K562 (cell line): ENCODE results near the gene GCKR. TPM values are rescaled to one million over a fixed set of nuclear protein-coding genes. Genes with fewer than 3 reads are reported as not detected.

Source experiments
- ATAC-seq: fragments of 200-7000 bp; cut with Tn5 transposase; 3 replicates; pipeline ENCODE4 v1.9.1; 2020; ENCODE audit warnings: moderate library complexity
- BruUV-seq: library from RNA; stranded (reverse); fragments of 400-500 nt; replicated peaks from 2 replicates; lab custom pipeline; 2021; lab: Mats Ljungman, UMichigan
- CTCF ChIA-PET: fragments of 300-600 bp; formaldehyde crosslinking; extraction: SDS; loops from one replicate; lab custom pipeline; 2021; ENCODE audit warnings: low intra/inter-chr PET ratio; lab: Yijun Ruan, JAX
- POLR2A ChIA-PET: fragments of 300-600, 350-650 bp; sonication (Branson Sonifier 250); formaldehyde crosslinking; extraction: SDS; loops from one replicate; lab custom pipeline; 2021; ENCODE audit warnings: antibody characterized with exemption, inconsistent platforms; lab: Yijun Ruan, JAX
- DNase-seq, 4 experiments: peaks; one replicate each; pipeline versions ENCODE4 v3.0.0 to v3.0.0-alpha.2; 2011 to 2018; ENCODE audit warnings: low spot score in 3 of 4, mixed read lengths in 3 of 4; ENCODE audit errors: extremely low read depth in 1 of 4
- FAIRE-seq: peaks from 2 replicates; lab custom pipeline; 2011; peaks lifted over from hg19 to GRCh38; lab: Jason Lieb, UNC
- H2AFZ ChIP-seq: 2 replicates; pipeline ENCODE4 v1.6.0; 2011; ENCODE audit warnings: low read depth, low read length, control low read depth, inconsistent platforms
- H3K27ac ChIP-seq: fragments of 200-600 bp; 3 replicates; pipeline ENCODE4 v1.8.0; 2011; ENCODE audit warnings: low read depth, mild to moderate bottlenecking, control low read depth, inconsistent platforms, low read length, moderate library complexity, mixed read lengths; ENCODE audit errors: extremely low read depth
- H3K27me3 ChIP-seq, 2 experiments: fragments of 300-600 bp in 1 of 2; 2 replicates in 1 of 2; 3 replicates in 1 of 2; pipeline versions ENCODE4 v1.6.0 to v1.8.0; 2011; ENCODE audit warnings: inconsistent platforms in 2 of 2, low read length in 2 of 2, mild to moderate bottlenecking in 1 of 2, mixed read lengths in 1 of 2, moderate library complexity in 1 of 2; ENCODE audit not compliant: control insufficient read depth in 2 of 2, insufficient read depth in 2 of 2
- H3K36me3 ChIP-seq: fragments of 300-600 bp; 3 replicates; pipeline ENCODE4 v1.8.0; 2011; ENCODE audit warnings: mild to moderate bottlenecking, low read length, inconsistent platforms; ENCODE audit not compliant: control insufficient read depth, insufficient read depth
- H3K4me1 ChIP-seq, 2 experiments: fragments of 200-600 bp in 1 of 2; replicated peaks in 1 of 2; 2 replicates in 1 of 2; 3 replicates in 1 of 2; pipeline versions ENCODE4 v1.5.1 to v1.8.0; 2011; ENCODE audit warnings: inconsistent platforms in 2 of 2, low read length in 2 of 2, mild to moderate bottlenecking in 1 of 2, mixed read lengths in 1 of 2, moderate library complexity in 1 of 2; ENCODE audit not compliant: control insufficient read depth in 2 of 2, insufficient read depth in 2 of 2
- H3K4me2 ChIP-seq: 2 replicates; pipeline ENCODE4 v1.6.1; 2011; ENCODE audit warnings: low read length, control low read depth, inconsistent platforms, mixed read lengths; ENCODE audit not compliant: insufficient read depth
- H3K4me3 ChIP-seq: fragments of 200-600 bp; sonication (generic), shearing (Covaris generic); 2 replicates; pipeline ENCODE4 v1.5.1; 2016; ENCODE audit warnings: control low read depth, inconsistent platforms
- H3K79me2 ChIP-seq: fragments of 200-600 bp; 3 replicates; pipeline ENCODE4 v1.8.0; 2011; ENCODE audit warnings: low read length, inconsistent platforms; ENCODE audit not compliant: control insufficient read depth, insufficient read depth
- H3K9ac ChIP-seq, 2 experiments: 2 replicates each; pipeline versions ENCODE4 v1.6.0 to v1.6.1; 2011; ENCODE audit warnings: low read depth in 2 of 2, low read length in 2 of 2, control low read depth in 1 of 2, inconsistent platforms in 1 of 2, mild to moderate bottlenecking in 1 of 2, mixed read lengths in 1 of 2; ENCODE audit not compliant: insufficient read depth in 1 of 2
- H3K9me1 ChIP-seq: one replicate; pipeline ENCODE4 v1.6.0; 2011; ENCODE audit warnings: inconsistent platforms, mild to moderate bottlenecking, low read length, moderate library complexity; ENCODE audit not compliant: control insufficient read depth, insufficient read depth
- H3K9me3 ChIP-seq: replicated peaks from 2 replicates; pipeline ENCODE4 v1.5.1; 2011; ENCODE audit warnings: low read depth, low read length, inconsistent platforms; ENCODE audit not compliant: control insufficient read depth, insufficient read depth
- H4K20me1 ChIP-seq: replicated peaks from 2 replicates; pipeline ENCODE4 v1.6.1; 2011; ENCODE audit warnings: low read length, inconsistent platforms, mixed read lengths; ENCODE audit not compliant: control insufficient read depth, insufficient read depth
- ADNP ChIP-seq: fragments of 200-800 bp; sonication (Bioruptor generic); IDR thresholded peaks from 2 replicates; pipeline ENCODE4 v1.6.1; 2016; ENCODE audit warnings: missing genetic modification characterization, missing compliant biosample characterization
- GATAD2A ChIP-seq: fragments of 450-650 bp; IDR thresholded peaks from 2 replicates; pipeline ENCODE4 v1.6.1; 2017
- KDM1A ChIP-seq, 2 experiments: fragments of 450-650 bp; IDR thresholded peaks; 2 replicates each; pipeline ENCODE4 v1.6.1; 2016; ENCODE audit warnings: mild to moderate bottlenecking in 2 of 2
- MEIS2 ChIP-seq: fragments of 450-650 bp; IDR thresholded peaks from 2 replicates; pipeline ENCODE4 v1.6.1; 2014; ENCODE audit warnings: mild to moderate bottlenecking; ENCODE audit not compliant: partially characterized antibody
- NEUROD1 ChIP-seq: fragments of 150-350 bp; IDR thresholded peaks from 2 replicates; pipeline ENCODE4 v1.6.1; 2014; ENCODE audit warnings: borderline replicate concordance, low read length, low read depth; ENCODE audit not compliant: partially characterized antibody
- NR2C2 ChIP-seq, 2 experiments: fragments of 200-800 bp in 1 of 2; sonication (Bioruptor generic) in 1 of 2; sonication (generic) in 1 of 2; formaldehyde crosslinking in 1 of 2; IDR thresholded peaks; 2 replicates each; pipeline versions ENCODE4 v1.6.1 to v1.8.0; 2016 to 2022; ENCODE audit warnings: mild to moderate bottlenecking in 1 of 2, missing compliant biosample characterization in 1 of 2, missing genetic modification characterization in 1 of 2, missing genetic modification reagents in 1 of 2
- RBM25 ChIP-seq: fragments of 200-400 bp; formaldehyde crosslinking; IDR thresholded peaks from 2 replicates; pipeline ENCODE4 v1.6.1; 2018; ENCODE audit warnings: low read length, low read depth, moderate library complexity; ENCODE audit not compliant: severe bottlenecking
- RCOR1 ChIP-seq, 2 experiments: IDR thresholded peaks; 2 replicates each; pipeline ENCODE4 v1.6.1; 2012; ENCODE audit warnings: low read depth in 2 of 2, low read length in 2 of 2, borderline replicate concordance in 1 of 2, improper control_type of control experiment in 1 of 2
- SIX5 ChIP-seq, 2 experiments: IDR thresholded peaks; 2 replicates each; pipeline ENCODE4 v1.6.1; 2011; ENCODE audit warnings: low read length in 2 of 2, borderline replicate concordance in 1 of 2, low read depth in 1 of 2, mild to moderate bottlenecking in 1 of 2, moderate library complexity in 1 of 2; ENCODE audit not compliant: insufficient read depth in 1 of 2
- TEAD4 ChIP-seq, 2 experiments: sonication (generic) in 1 of 2; formaldehyde crosslinking in 1 of 2; IDR thresholded peaks; 2 replicates each; pipeline versions ENCODE4 v1.6.1 to v1.8.0; 2012 to 2022; ENCODE audit warnings: borderline replicate concordance in 1 of 2, inconsistent platforms in 1 of 2, low read length in 1 of 2, mild to moderate bottlenecking in 1 of 2, missing genetic modification reagents in 1 of 2
- ZEB2 ChIP-seq: fragments of 450-650 bp; IDR thresholded peaks from 2 replicates; pipeline ENCODE4 v1.6.1; 2016
- ZNF695 ChIP-seq: fragments of 450-650 bp; formaldehyde crosslinking; IDR thresholded peaks from 2 replicates; pipeline ENCODE4 v1.4.0; 2020; ENCODE audit warnings: mild to moderate bottlenecking, moderate library complexity
- WGBS: fragments of 100-300 bp; shearing (Covaris generic); methylation state at CpG from one replicate; pipeline ENCODE4 v1.1.6; 2016; ENCODE audit warnings: low coverage, mixed read lengths; ENCODE audit not compliant: insufficient coverage; ENCODE audit errors: missing lambda C conversion rate; 5-methylcytosine and 5-hydroxymethylcytosine counted together
- in situ Hi-C: fragments of 300-500 bp; cut with MboI; formaldehyde crosslinking; loops from 4 replicates; pipeline ENCODE4 v1.15.0; 2018; ENCODE audit warnings: inconsistent platforms, mixed read lengths
- intact Hi-C: fragments of 100-400 bp; cut with micrococcal nuclease; formaldehyde crosslinking; loops from 2 replicates; pipeline ENCODE4 v1.14.2; 2022
- polyA plus RNA-seq, 8 experiments: library from polyadenylated mRNA; depleted of rRNA in 4 of 8; stranded (reverse) in 5 of 8; unstranded in 3 of 8; fragments of >200 nt; fragmentation: Nextera tagmentation in 2 of 8; fragmentation: Illumina TruSeq in 1 of 8; extraction: Ambion mirVana in 2 of 8; extraction: Trizol in 1 of 8; gene quantifications; 2 replicates each; pipeline versions ENCODE4 v1.2.1 to v1.2.3, GENCODE V29; 2011 to 2014; ENCODE audit warnings: inconsistent platforms in 1 of 8, missing spikeins in 1 of 8
- total RNA-seq, 7 experiments: library from RNA; depleted of rRNA in 6 of 7; stranded (reverse); fragments of >200 nt in 6 of 7; fragmentation: Illumina TruSeq in 2 of 7; extraction: Trizol in 2 of 7; gene quantifications; 2 replicates each; pipeline versions ENCODE4 v1.2.1 to v1.2.3, GENCODE V29; 2011 to 2021; ENCODE audit warnings: low replicate concordance in 1 of 7
- TF ChIP-seq, protein P1 (sequence below): IDR thresholded peaks from 2 replicates; pipeline ENCODE4 v1.6.1; 2012; ENCODE audit warnings: low read depth, low read length, improper control_type of control experiment, borderline replicate concordance
- TF ChIP-seq, protein P2 (sequence below): sonication (generic); formaldehyde crosslinking; IDR thresholded peaks from 2 replicates; pipeline ENCODE4 v1.8.0; 2022; ENCODE audit warnings: mild to moderate bottlenecking, missing genetic modification reagents, borderline replicate concordance
- TF ChIP-seq, protein P3 (sequence below): sonication (generic); formaldehyde crosslinking; IDR thresholded peaks from 2 replicates; pipeline ENCODE4 v1.8.1; 2022; ENCODE audit warnings: missing genetic modification reagents

The GCKR gene
- total and polyA plus RNA-seq, 9 of the 15 experiments (the other 6 are each of a cell fraction or from before 2014, with no cell fraction given): 0.28 to 0.79 (median 0.50) TPM; not detected in 1

DNA sequence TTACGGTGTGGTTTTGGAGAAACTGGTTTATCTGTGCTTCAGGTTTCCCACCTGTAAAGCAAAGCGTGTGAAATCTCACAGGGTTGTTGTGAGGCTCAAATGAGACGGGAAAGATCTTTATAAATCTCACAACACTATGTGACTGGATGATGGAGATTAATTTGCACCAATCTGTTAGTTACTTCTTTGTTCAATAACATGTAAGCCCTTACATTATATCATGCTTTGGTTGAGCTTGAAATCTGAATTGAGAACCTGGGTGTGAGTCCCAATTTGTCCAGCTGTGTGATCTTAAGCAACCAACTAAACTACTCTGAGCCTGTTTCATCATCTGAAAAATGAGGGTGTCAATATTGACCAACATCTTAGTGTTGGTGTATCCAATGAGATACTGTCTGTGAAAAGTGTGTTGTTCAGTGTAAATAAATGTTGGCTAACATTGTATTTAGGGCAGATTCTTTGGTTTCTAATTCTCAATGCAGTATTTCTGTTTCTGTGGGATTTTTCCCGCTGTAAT, 741 bp upstream of the GCKR start:
- no TSS peak for BruUV-seq
- CTCF ChIA-PET: no interaction called here
- intact Hi-C loops: no loop called here
- in situ Hi-C loops: no loop called here
- H2AFZ ChIP-seq: peak overlapping the region; percentile 77
- H3K4me3 ChIP-seq: no peak overlapping the region
- POLR2A ChIA-PET: interaction anchor here (1.1 kb wide), 1 partner anchor 10 kb away, joined by 3 read pairs; no protein-coding TSS in a partner anchor
- H3K9ac ChIP-seq: peak overlapping the region in 1 of 2 experiments; percentile 2; a peak in 2 of 4 replicates
- no peaks in the 10 kb centered on the region for H3K9me3 ChIP-seq
- no peak for ATAC-seq
- WGBS: 38% methylated on average over 4 of the region's 4 CpGs
- H3K27ac ChIP-seq: no peak overlapping the region
- H3K4me2 ChIP-seq: no peak overlapping the region
- peaks cover 14 to 22% of the 10 kb centered on the region in 2 experiments; a peak in 4 of 5 replicates for H3K4me1 ChIP-seq
- no peaks in the 10 kb centered on the region for H3K36me3 ChIP-seq
- H3K9me1 ChIP-seq: no peaks in the 10 kb centered on the region
- no peak for FAIRE-seq
- no peaks in the 10 kb centered on the region for H4K20me1 ChIP-seq
- no peaks in the 10 kb centered on the region for H3K79me2 ChIP-seq
- DNase-seq: no peak
- no peaks in the 10 kb centered on the region; a peak in 1 of 5 replicates for H3K27me3 ChIP-seq
- TF ChIP-seq ZNF695 (CRISPR knock-in tag) (no peak), RBM25 (peak; percentile 97), NR2C2 (CRISPR knock-in tag; IDR thresholded peaks at IDR 0.05) (no peak), NR2C2 (tag; IDR thresholded peaks at IDR 0.05) (no peak), KDM1A (IDR thresholded peaks at IDR 0.05) (peak; percentile 76 to 80; a peak in 3 of 4 replicates), TEAD4 (IDR thresholded peaks at IDR 0.05; ENCODE audit: low read length) (no peak), TEAD4 (CRISPR knock-in tag; IDR thresholded peaks at IDR 0.05; ENCODE audit: borderline replicate concordance) (no peak), ADNP (tag) (peak; percentile 83), NEUROD1 (no peak), GATAD2A (no peak), ZEB2 (no peak), SIX5 (IDR thresholded peaks at IDR 0.05; ENCODE audit: borderline replicate concordance in 1 of 2, insufficient read depth in 1 of 2, low read depth in 1 of 2, low read length in 2 of 2) (no peak), MEIS2 (peak; percentile 20), RCOR1 (IDR thresholded peaks at IDR 0.05; ENCODE audit: borderline replicate concordance in 1 of 2, low read depth in 2 of 2, low read length in 2 of 2) (peak in 1 of 2 experiments; percentile 55; a peak in 2 of 4 replicates)
- TF ChIP-seq, protein P1, sequence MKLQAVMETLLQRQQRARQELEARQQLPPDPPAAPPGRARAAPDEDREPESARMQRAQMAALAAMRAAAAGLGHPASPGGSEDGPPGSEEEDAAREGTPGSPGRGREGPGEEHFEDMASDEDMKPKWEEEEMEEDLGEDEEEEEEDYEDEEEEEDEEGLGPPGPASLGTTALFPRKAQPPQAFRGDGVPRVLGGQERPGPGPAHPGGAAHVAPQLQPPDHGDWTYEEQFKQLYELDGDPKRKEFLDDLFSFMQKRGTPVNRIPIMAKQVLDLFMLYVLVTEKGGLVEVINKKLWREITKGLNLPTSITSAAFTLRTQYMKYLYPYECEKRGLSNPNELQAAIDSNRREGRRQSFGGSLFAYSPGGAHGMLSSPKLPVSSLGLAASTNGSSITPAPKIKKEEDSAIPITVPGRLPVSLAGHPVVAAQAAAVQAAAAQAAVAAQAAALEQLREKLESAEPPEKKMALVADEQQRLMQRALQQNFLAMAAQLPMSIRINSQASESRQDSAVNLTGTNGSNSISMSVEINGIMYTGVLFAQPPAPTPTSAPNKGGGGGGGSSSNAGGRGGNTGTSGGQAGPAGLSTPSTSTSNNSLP: no peak
- TF ChIP-seq, protein P2, sequence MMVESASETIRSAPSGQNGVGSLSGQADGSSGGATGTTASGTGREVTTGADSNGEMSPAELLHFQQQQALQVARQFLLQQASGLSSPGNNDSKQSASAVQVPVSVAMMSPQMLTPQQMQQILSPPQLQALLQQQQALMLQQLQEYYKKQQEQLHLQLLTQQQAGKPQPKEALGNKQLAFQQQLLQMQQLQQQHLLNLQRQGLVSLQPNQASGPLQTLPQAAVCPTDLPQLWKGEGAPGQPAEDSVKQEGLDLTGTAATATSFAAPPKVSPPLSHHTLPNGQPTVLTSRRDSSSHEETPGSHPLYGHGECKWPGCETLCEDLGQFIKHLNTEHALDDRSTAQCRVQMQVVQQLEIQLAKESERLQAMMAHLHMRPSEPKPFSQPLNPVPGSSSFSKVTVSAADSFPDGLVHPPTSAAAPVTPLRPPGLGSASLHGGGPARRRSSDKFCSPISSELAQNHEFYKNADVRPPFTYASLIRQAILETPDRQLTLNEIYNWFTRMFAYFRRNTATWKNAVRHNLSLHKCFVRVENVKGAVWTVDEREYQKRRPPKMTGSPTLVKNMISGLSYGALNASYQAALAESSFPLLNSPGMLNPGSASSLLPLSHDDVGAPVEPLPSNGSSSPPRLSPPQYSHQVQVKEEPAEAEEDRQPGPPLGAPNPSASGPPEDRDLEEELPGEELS: no peak
- TF ChIP-seq, protein P3, sequence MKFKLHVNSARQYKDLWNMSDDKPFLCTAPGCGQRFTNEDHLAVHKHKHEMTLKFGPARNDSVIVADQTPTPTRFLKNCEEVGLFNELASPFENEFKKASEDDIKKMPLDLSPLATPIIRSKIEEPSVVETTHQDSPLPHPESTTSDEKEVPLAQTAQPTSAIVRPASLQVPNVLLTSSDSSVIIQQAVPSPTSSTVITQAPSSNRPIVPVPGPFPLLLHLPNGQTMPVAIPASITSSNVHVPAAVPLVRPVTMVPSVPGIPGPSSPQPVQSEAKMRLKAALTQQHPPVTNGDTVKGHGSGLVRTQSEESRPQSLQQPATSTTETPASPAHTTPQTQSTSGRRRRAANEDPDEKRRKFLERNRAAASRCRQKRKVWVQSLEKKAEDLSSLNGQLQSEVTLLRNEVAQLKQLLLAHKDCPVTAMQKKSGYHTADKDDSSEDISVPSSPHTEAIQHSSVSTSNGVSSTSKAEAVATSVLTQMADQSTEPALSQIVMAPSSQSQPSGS (CRISPR knock-in tag): no peak
